HepG2 (cell line): ENCODE measurements around the gene NELFB. TPM values are rescaled to one million over a fixed set of nuclear protein-coding genes. Genes with fewer than 3 reads are reported as not detected.

Source experiments
- GABPA ChIP-seq, 2 experiments: IDR thresholded peaks; 2 replicates each; pipeline ENCODE4 v1.6.1; 2011 to 2016; ENCODE audit warnings: low read depth in 2 of 2, low read length in 1 of 2, missing biosample characterization in 1 of 2, missing genetic modification characterization in 1 of 2
- HNRNPK ChIP-seq: fragments of 200-400 bp; formaldehyde crosslinking; IDR thresholded peaks from 2 replicates; pipeline ENCODE4 v1.6.1; 2018; ENCODE audit warnings: low read length, low read depth, moderate library complexity, mild to moderate bottlenecking; ENCODE audit not compliant: poor library complexity, severe bottlenecking
- IKZF4 ChIP-seq: sonication (generic); formaldehyde crosslinking; IDR thresholded peaks from 2 replicates; pipeline ENCODE4 v1.5.1; 2020; ENCODE audit warnings: borderline replicate concordance, mild to moderate bottlenecking, low read depth, missing genetic modification reagents; ENCODE audit errors: not compliant biosample characterization
- NBN ChIP-seq: fragments of 450-650 bp; conservative IDR thresholded peaks from 2 replicates; pipeline ENCODE4 v1.6.1; 2017
- NR3C1 ChIP-seq: sonication (generic); formaldehyde crosslinking; IDR thresholded peaks from 2 replicates; pipeline ENCODE4 v1.4.0; 2020; ENCODE audit warnings: missing genetic modification reagents
- PHF21A ChIP-seq: sonication (generic); formaldehyde crosslinking; IDR thresholded peaks from 2 replicates; pipeline ENCODE4 v1.5.0; 2020; ENCODE audit warnings: mild to moderate bottlenecking, missing genetic modification reagents
- PITX1 ChIP-seq: sonication (generic); formaldehyde crosslinking; IDR thresholded peaks from 2 replicates; pipeline ENCODE4 v1.5.1; 2020; ENCODE audit warnings: mild to moderate bottlenecking, missing genetic modification reagents
- POGK ChIP-seq: sonication (generic); formaldehyde crosslinking; conservative IDR thresholded peaks from 2 replicates; pipeline ENCODE4 v1.8.0; 2022; ENCODE audit warnings: mild to moderate bottlenecking, moderate library complexity, missing genetic modification reagents
- REPIN1 ChIP-seq: sonication (generic); formaldehyde crosslinking; IDR thresholded peaks from 2 replicates; pipeline ENCODE4 v1.8.0; 2022; ENCODE audit warnings: missing genetic modification reagents, low read depth, mild to moderate bottlenecking, borderline replicate concordance
- RERE ChIP-seq: IDR thresholded peaks from 2 replicates; pipeline ENCODE4 v1.6.1; 2016; ENCODE audit warnings: low read depth, missing genetic modification reagents, missing compliant biosample characterization
- RXRB ChIP-seq: IDR thresholded peaks from 2 replicates; pipeline ENCODE4 v1.6.1; 2016; ENCODE audit warnings: borderline replicate concordance, missing genetic modification reagents, missing compliant biosample characterization
- SMYD3 ChIP-seq: sonication (generic); formaldehyde crosslinking; IDR thresholded peaks from 2 replicates; pipeline ENCODE4 v1.8.1; 2023; ENCODE audit warnings: mild to moderate bottlenecking, missing genetic modification reagents
- TFAP4 ChIP-seq: sonication (generic); IDR thresholded peaks from 2 replicates; pipeline ENCODE4 v1.6.1; 2016; ENCODE audit warnings: low read depth, borderline replicate concordance
- TFDP2 ChIP-seq: sonication (generic); formaldehyde crosslinking; IDR thresholded peaks from 2 replicates; pipeline ENCODE4 v1.4.0; 2020; ENCODE audit warnings: missing genetic modification reagents
- U2AF1 ChIP-seq: fragments of 200-400 bp; formaldehyde crosslinking; optimal IDR thresholded peaks from 2 replicates; pipeline ENCODE3; 2017; ENCODE audit warnings: mild to moderate bottlenecking, low read depth, low read length
- YEATS2 ChIP-seq: sonication (generic); formaldehyde crosslinking; IDR thresholded peaks from 2 replicates; pipeline ENCODE4 v1.4.0; 2020; ENCODE audit warnings: missing genetic modification reagents, borderline replicate concordance
- YEATS4 ChIP-seq: sonication (generic); formaldehyde crosslinking; IDR thresholded peaks from 2 replicates; pipeline ENCODE4 v1.4.0; 2020; ENCODE audit warnings: missing genetic modification reagents, borderline replicate concordance
- ZFYVE20 ChIP-seq: sonication (generic); formaldehyde crosslinking; IDR thresholded peaks from 2 replicates; pipeline ENCODE4 v1.8.0; 2023; ENCODE audit warnings: low read depth, mild to moderate bottlenecking, moderate library complexity, missing genetic modification reagents, borderline replicate concordance
- ZNF598 ChIP-seq: sonication (generic); formaldehyde crosslinking; IDR thresholded peaks from 2 replicates; pipeline ENCODE4 v1.5.1; 2020; ENCODE audit warnings: mild to moderate bottlenecking, missing genetic modification reagents, borderline replicate concordance
- polyA plus RNA-seq, 8 experiments: library from polyadenylated mRNA; depleted of rRNA in 3 of 8; stranded (reverse) in 7 of 8; unstranded in 1 of 8; fragments of >200 nt; fragmentation: Illumina TruSeq in 4 of 8; extraction: Trizol in 4 of 8; gene quantifications; 2 replicates each; pipeline versions ENCODE4 v1.2.1 to v1.2.3, GENCODE V29; 2011 to 2016; ENCODE audit warnings: low read depth in 4 of 8, missing spikeins in 1 of 8, mixed read lengths in 1 of 8; ENCODE audit not compliant: insufficient read depth in 1 of 8
- total RNA-seq, 5 experiments: library from RNA; depleted of rRNA; stranded (reverse); fragments of >200 nt; fragmentation: Illumina TruSeq; extraction: Trizol; gene quantifications; 2 replicates each; pipeline ENCODE4 v1.2.3, GENCODE V29; 2016; ENCODE audit warnings: low read depth in 1 of 5

Gene NELFB
- total and polyA plus RNA-seq, 2 of the 13 experiments (the other 11 are each of a cell fraction or from before 2014, with no cell fraction given) = 26.5 to 45.8 TPM

- TF ChIP-seq IKZF4 (CRISPR knock-in tag) (no peak), HNRNPK (no peak), RERE (no peak), NR3C1 (CRISPR knock-in tag) (no peak), PITX1 (0 out of 2 replicates have a peak, but pooled peaks have one; percentile 42), POGK (no peak), NBN (no peak), ZFYVE20 (CRISPR knock-in tag) (no peak), PHF21A (CRISPR knock-in tag) (0 out of 2 replicates have a peak, but pooled peaks have one; percentile 38), YEATS4 (CRISPR knock-in tag) (0 out of 2 replicates have a peak, but pooled peaks have one; percentile 69), YEATS2 (CRISPR knock-in tag) (no peak), SMYD3 (CRISPR knock-in tag) (no peak), REPIN1 (0 out of 2 replicates have a peak, but pooled peaks have one; percentile 27), GABPA (IDR thresholded peaks at IDR 0.05; ENCODE audit: low read depth, low read length) (no peak), GABPA (CRISPR knock-in tag; IDR thresholded peaks at IDR 0.05; ENCODE audit: low read depth) (peak; percentile 72), TFAP4 (no peak), RXRB (CRISPR knock-in tag) (peak; percentile 41; the same call in 1 of the 2 replicates), TFDP2 (peak; percentile 76), ZNF598 (CRISPR knock-in tag) (no peak), U2AF1 (no peak)
Observed at GRCh38 chr9:137254624-137255447, at the start of gene NELFB (continued).
